ENCODE results near the gene INSYN1. TPM values are rescaled to one million over a fixed set of nuclear protein-coding genes. Genes with fewer than 3 reads are reported as not detected.
"Not testable (repeated sequence)": the region's sequence is repeated elsewhere in the genome, so short reads cannot be mapped to it uniquely, and the experiment has no call there.

Gene INSYN1
- total RNA-seq, 4 donors from 2014 or later: 22.7 to 70.1 (median 45.7) TPM

GRCh38 chr15:73787621-73788020, 34.5 kb upstream of the INSYN1 start:
- Histone ChIP-seq H3K9me3 (no peaks in the 10 kb centered on the region), H3K27me3 (no peaks in the 10 kb centered on the region), H3K4me3 (no peak overlapping the region), H3K36me3 (no peaks in the 10 kb centered on the region), H3K4me1 (peaks cover 8% of the 10 kb centered on the region), H3K27ac (no peak overlapping the region)
- no peak for DNase-seq (ENCODE audit: low spot score in 2 of 2)
- no peak for TF ChIP-seq EP300 (IDR thresholded peaks at IDR 0.05)
- TF ChIP-seq POLR2A (IDR thresholded peaks at IDR 0.05): no peak
- TF ChIP-seq CTCF (IDR thresholded peaks at IDR 0.05): no peak
- no peak for TF ChIP-seq POLR2AphosphoS5 (IDR thresholded peaks at IDR 0.05)
- WGBS: 100% methylated on average over 1 of the region's 1 CpG

GRCh38 chr15:73786538-73786937, 33.4 kb upstream of the INSYN1 start:
- H3K27ac ChIP-seq: no peak overlapping the region

GRCh38 chr15:73785256-73786014, 32.3 kb upstream of the INSYN1 start:
- not testable (repeated sequence) for H3K36me3 ChIP-seq; H3K4me3 ChIP-seq; H3K27ac ChIP-seq; H3K9me3 ChIP-seq; DNase-seq (ENCODE audit: low spot score in 2 of 2); H3K27me3 ChIP-seq; H3K4me1 ChIP-seq
- 70% methylated on average over 9 of the region's 12 CpGs for WGBS

More at GRCh38 chr15:73786538-73786937, 33.4 kb upstream of the INSYN1 start:
- no peaks in the 10 kb centered on the region for H3K9me3 ChIP-seq
- peaks cover 9% of the 10 kb centered on the region for H3K4me1 ChIP-seq
- 56% methylated on average over 6 of the region's 6 CpGs for WGBS
- H3K4me3 ChIP-seq: no peak overlapping the region
- no peaks in the 10 kb centered on the region for H3K27me3 ChIP-seq
- TF ChIP-seq EP300 (IDR thresholded peaks at IDR 0.05) (no peak), POLR2A (IDR thresholded peaks at IDR 0.05) (no peak), CTCF (IDR thresholded peaks at IDR 0.05) (no peak), POLR2AphosphoS5 (IDR thresholded peaks at IDR 0.05) (no peak)
- H3K36me3 ChIP-seq: no peaks in the 10 kb centered on the region
- no peak for DNase-seq (ENCODE audit: low spot score in 2 of 2)

- H3K27me3 ChIP-seq: no peaks in the 10 kb centered on the region
- no peaks in the 10 kb centered on the region for H3K36me3 ChIP-seq
- H3K4me1 ChIP-seq: peaks cover 9% of the 10 kb centered on the region
- DNase-seq (ENCODE audit: low spot score in 2 of 2): no peak
- no peaks in the 10 kb centered on the region for H3K9me3 ChIP-seq
- no peak overlapping the region for H3K4me3 ChIP-seq
- TF ChIP-seq EP300 (IDR thresholded peaks at IDR 0.05) (no peak), CTCF (IDR thresholded peaks at IDR 0.05) (no peak)
- no peak overlapping the region for H3K27ac ChIP-seq
- WGBS: no CpG with 5 or more reads among the region's 3 CpGs
Observed at GRCh38 chr15:73784291-73784690, 31.1 kb upstream of the INSYN1 start.

GRCh38 chr15:73782344-73782959, 29.3 kb upstream of the INSYN1 start:
- Histone ChIP-seq H3K9me3 (no peaks in the 10 kb centered on the region), H3K4me1 (peaks cover 9% of the 10 kb centered on the region), H3K27ac (no peak overlapping the region), H3K4me3 (no peak overlapping the region), H3K36me3 (no peaks in the 10 kb centered on the region), H3K27me3 (no peaks in the 10 kb centered on the region)
- no peak for TF ChIP-seq EP300 (IDR thresholded peaks at IDR 0.05)
- TF ChIP-seq POLR2AphosphoS5 (IDR thresholded peaks at IDR 0.05): no peak
- no peak for TF ChIP-seq CTCF (IDR thresholded peaks at IDR 0.05)
- TF ChIP-seq POLR2A (IDR thresholded peaks at IDR 0.05): no peak
- no peak for DNase-seq (ENCODE audit: low spot score in 2 of 2)
- 29% methylated on average over 2 of the region's 3 CpGs for WGBS
